ENCODE data around the gene EPO. TPM values are rescaled to one million over a fixed set of nuclear protein-coding genes. Genes with fewer than 3 reads are reported as not detected.
"Not testable (repeated sequence)": the region's sequence is repeated elsewhere in the genome, so short reads cannot be mapped to it uniquely, and the experiment has no call there.

EPO gene
- total RNA-seq, 1 donor from 2014 or later: not detected

DNA sequence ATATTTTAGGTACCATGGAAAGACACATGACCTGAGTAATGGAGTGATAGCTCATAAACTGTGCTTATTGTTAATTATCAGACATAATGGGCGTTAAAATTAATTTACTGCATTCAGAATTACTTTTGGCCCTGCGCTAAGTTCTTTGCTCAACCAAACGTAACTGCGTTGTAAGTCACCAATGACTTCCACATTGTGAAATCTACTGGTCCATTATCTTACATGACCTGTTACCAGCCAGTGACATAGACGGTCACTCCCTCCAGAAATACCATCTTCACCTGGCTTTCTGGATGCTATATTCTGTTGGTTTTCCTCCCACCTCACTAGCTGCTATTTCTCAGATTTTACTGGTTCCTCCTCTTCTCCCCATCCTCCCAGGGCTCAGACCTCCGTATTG is 21.2 kb upstream of the EPO start:
- intact Hi-C loops (cut with micrococcal nuclease): loop anchor here (10.0 kb wide), 1 partner anchor 784 kb away; the partner anchor contains the start of gene TRIM4

DNA sequence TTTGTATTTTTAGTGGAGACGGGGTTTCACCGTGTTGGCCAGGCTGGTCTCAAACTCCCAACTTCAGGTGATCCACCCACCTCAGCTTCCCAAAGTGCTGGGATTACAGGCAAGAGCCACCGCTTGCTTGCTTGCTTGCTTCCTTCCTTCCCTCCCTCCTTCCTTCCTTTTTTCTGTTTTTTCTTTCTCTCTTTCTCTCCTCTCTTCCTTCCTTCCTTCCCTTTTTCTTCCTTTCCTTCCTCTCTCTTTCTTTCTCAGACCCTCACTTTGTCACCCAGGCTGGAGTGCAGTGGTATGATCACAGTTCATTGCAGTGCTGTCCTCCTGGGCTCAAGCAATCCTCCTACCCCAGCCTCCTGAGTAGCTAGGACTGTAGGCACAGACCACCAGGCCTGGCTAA is 19.2 kb upstream of the EPO start:
- intact Hi-C loops (cut with micrococcal nuclease): loop anchor here (10.0 kb wide), 1 partner anchor 1146 kb away; the partner anchor contains the start of genes FAM200A and ZNF655

DNA sequence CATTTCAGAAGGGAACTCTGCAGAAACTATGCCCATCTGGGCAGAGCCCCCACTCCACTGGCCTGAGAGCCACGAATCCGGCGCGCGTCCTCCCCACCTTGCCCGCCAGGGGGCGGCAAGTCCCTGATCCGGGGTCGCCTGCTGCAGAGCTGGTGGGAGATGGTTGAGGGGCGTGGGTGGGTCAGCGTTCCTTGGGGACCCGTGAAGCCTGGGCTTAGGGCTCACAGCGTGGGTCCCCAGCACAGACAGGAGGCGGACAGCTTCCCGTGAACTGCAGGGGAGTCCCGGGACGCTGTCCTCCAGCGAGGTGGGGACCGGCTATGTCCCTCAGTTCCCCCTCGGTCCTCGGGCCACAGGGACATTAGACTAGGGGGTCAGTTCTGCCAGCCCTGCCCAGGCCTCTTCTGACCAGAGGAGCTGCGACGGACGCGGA is 14.9 kb upstream of the EPO start:
- intact Hi-C loops (cut with micrococcal nuclease): loop anchor here (1.0 to 10.0 kb wide), 12 partner anchors 11 to 1151 kb away; partner anchors contain the start of genes FAM200A, FBXO24, GIGYF1 and GNB2

DNA sequence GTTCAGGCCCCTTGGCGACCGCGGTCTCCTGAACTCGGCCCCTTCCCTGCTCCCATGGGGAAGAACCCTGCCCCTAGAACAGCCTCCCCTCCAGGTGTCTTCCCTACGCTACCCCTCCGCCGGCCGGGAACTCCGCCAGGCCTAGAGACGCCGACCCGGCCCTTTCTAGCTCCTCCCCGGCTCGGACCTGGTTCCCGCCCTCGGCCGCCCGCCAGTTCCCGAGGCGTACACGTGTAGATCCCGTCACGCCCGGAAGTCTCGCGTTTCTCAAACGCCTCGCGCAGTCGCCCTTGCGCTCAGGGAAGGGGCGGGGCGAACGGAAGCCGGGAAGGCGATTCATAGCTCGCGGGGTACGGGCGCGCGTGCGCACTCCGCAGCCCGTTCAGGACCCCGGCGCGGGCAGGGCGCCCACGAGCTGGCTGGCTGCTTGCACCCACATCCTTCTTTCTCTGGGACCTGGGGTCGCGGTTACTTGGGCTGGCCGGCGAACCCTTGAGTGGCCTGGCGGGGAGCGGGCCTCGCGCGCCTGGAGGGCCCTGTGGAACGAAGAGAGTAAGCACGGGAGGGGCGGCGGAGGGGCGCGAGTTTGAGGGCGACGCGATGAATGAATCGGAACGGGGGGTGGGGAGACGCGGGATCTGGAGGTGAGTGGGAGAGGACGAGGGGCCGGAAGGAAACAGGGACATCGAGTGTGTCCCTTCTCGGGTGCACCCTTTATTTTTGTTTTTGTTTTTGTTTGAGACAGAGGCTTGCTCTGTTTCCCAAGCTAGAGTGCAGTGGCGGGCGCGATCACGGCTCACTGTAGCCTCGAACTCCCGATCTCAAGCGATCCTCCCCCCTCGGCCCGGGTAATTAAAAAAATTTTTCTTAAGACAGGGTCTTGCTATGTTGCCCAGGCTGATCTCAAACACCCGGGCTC is 14.3 kb upstream of the EPO start, which contains the start of gene POP7:
Gene POP7, plus strand, starts transcription at position 369 of the 919 bp plus-strand sequence. CDS start 710 bp downstream, outside the sequence.
- intact Hi-C loops (cut with micrococcal nuclease): loop anchor here (1.0 to 10.0 kb wide), 13 partner anchors 12 to 1151 kb away; partner anchors contain the start of genes FAM200A, FBXO24, GIGYF1 and GNB2

DNA sequence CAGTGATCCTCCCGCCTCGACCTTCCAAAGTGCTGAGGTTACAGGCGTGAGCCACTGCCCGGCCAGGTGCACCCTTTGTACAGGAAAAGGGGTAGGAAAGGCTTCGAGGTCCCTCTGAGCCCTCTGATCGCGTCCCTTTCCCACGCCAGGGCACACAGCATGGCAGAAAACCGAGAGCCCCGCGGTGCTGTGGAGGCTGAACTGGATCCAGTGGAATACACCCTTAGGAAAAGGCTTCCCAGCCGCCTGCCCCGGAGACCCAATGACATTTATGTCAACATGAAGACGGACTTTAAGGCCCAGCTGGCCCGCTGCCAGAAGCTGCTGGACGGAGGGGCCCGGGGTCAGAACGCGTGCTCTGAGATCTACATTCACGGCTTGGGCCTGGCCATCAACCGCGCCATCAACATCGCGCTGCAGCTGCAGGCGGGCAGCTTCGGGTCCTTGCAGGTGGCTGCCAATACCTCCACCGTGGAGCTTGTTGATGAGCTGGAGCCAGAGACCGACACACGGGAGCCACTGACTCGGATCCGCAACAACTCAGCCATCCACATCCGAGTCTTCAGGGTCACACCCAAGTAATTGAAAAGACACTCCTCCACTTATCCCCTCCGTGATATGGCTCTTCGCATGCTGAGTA is 13.5 kb upstream of the EPO start:
- intact Hi-C loops (cut with micrococcal nuclease): loop anchor here (1.0 to 10.0 kb wide), 2 partner anchors 227 to 1152 kb away; partner anchors contain the start of genes FAM200A, TSC22D4 and ZNF655

DNA sequence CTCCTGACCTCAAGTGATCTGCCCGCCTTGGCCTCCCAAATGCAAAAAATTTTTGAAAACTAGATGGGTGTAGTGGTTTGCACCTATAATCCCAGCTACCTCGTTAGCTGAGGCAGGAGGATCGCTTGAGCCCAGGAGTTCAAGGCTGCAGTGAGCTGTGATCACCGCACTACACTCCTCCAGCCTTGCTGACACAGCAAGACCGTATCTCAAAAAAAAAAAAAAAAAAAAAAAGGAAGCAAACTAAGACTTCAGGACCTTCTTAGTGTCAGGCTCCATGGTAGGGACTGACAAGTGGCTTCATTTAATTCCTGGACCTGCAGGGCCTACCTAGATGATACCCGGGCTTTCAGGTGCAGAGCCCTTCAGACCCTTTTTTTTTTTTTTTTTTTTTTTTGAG is 11.9 kb upstream of the EPO start:
- intact Hi-C loops (cut with micrococcal nuclease): loop anchor here (10.0 kb wide), 1 partner anchor 1154 kb away; the partner anchor contains the start of genes FAM200A and ZNF655

DNA sequence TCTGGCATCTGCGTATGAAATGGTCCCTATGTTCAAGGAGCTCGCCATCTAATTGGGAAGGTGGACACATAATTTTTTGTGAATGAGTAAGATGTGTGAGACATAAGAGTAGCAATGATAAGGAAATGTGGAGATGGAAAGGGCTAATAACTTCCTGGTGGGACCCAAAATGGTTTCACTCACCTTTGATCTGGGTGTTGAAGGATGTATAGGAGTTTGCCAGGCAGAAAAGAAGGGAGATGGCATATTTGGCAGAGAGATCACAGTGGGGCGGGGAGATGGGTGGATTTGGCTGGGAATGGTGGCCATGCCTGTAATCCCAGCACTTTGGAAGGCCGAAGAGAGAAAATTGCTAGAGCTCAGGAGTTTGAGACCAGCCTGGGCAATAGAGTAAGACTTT is 9.8 kb upstream of the EPO start:
- intact Hi-C loops (cut with micrococcal nuclease): no loop called here

DNA sequence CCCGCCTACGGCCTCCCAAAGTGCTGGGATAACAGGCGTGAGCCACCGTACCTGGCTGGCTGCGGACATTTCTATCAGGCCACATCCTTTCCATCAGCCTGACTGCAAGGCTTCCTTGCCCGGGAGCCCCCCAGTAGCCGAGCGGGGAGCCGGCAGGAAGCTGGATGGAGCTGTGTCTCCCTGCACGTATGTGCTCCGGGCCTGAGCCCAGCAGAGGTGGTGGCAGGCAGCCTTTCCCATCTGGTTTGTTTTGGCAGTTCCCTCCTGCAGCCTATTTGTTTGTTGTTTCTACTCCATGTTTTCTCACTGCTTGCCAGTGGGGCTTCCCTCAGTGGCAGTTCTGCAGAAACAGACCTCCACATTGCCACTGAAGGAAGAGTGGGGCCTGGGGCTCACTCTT is 8.9 kb upstream of the EPO start:
- intact Hi-C loops (cut with micrococcal nuclease): no loop called here

DNA sequence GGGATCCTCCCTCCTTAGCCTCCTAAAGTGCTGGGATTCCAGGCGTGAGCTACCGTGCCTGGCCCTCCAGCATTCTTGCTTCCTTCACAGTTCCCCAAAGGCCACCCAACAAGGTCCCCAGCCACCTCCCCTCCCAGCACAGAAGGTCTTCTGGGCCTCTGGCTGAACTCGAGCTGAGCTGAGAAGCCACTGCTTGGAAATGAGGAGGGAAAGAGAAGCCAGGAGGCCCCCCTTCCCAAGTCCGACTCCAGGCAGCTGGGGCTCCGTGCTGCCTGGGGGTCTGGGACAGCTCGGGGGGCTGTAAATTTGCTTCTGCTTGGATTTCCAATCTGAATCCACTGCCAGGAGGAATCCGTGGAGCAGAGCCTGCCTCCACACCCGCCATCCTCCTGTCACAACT is 5.5 kb upstream of the EPO start:
- intact Hi-C loops (cut with micrococcal nuclease): no loop called here

DNA sequence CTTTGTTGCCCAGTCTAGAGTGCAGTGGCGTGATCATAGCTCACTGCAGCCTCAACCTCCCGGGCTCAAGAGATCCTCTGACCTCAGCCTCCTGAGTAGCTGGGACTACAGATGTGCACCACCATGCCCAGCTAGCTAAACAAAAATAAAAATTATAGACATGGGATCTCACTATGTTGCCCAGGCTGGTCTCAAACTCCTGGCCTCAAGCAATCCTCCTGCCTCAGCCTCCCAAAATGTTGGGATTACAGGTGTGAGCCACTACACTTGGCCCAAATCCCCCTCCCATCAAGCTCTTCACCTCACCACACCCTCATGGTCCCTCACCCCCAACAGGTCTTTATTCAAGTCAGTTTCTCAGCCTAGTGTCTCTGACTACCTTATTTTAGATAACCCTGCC is 3.2 kb upstream of the EPO start:
- intact Hi-C loops (cut with micrococcal nuclease): not testable (repeated sequence)

DNA sequence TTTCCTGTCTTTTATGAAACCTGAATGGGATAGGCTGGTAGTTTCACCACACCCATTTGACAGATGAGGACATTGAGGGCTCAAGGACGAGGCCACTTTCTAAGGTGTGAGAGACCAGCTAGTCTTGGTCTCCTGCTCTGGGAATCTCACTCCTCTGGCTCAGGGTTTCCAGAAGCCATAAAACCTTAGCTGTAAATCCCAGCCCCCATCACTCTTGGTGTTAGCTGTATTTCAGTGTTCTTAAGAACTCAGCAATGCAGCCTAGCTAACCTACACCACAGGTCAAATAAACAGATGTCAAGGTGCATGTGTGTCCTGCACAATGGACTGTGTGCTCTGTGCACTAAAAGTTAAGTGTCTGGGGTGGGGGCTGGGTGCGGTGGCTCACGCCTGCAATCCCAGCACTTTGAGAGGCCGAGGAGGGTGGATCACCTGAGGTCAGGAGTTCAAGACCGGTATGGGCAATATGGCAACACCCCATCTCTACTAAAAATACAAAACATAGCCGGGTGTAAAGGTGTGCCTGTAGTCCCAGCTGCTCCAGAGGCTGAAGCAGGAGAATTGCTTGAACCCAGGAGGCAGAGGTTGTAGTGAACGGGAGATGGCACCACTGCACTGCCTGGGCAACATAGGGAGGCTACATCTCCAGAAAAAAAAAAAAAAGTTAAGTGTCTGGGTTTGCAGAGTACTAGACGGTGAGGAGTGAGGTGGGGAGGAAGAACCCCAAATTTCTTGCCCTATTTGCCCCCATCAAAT is 567 bp upstream of the EPO start:
- intact Hi-C loops (cut with micrococcal nuclease): no loop called here

DNA sequence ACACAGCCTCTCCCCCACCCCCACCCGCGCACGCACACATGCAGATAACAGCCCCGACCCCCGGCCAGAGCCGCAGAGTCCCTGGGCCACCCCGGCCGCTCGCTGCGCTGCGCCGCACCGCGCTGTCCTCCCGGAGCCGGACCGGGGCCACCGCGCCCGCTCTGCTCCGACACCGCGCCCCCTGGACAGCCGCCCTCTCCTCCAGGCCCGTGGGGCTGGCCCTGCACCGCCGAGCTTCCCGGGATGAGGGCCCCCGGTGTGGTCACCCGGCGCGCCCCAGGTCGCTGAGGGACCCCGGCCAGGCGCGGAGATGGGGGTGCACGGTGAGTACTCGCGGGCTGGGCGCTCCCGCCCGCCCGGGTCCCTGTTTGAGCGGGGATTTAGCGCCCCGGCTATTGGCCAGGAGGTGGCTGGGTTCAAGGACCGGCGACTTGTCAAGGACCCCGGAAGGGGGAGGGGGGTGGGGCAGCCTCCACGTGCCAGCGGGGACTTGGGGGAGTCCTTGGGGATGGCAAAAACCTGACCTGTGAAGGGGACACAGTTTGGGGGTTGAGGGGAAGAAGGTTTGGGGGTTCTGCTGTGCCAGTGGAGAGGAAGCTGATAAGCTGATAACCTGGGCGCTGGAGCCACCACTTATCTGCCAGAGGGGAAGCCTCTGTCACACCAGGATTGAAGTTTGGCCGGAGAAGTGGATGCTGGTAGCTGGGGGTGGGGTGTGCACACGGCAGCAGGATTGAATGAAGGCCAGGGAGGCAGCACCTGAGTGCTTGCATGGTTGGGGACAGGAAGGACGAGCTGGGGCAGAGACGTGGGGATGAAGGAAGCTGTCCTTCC is 620 bp downstream of the EPO start:
- intact Hi-C loops (cut with micrococcal nuclease): no loop called here

DNA sequence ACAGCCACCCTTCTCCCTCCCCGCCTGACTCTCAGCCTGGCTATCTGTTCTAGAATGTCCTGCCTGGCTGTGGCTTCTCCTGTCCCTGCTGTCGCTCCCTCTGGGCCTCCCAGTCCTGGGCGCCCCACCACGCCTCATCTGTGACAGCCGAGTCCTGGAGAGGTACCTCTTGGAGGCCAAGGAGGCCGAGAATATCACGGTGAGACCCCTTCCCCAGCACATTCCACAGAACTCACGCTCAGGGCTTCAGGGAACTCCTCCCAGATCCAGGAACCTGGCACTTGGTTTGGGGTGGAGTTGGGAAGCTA is 1.2 kb downstream of the EPO start:
- intact Hi-C loops (cut with micrococcal nuclease): no loop called here

DNA sequence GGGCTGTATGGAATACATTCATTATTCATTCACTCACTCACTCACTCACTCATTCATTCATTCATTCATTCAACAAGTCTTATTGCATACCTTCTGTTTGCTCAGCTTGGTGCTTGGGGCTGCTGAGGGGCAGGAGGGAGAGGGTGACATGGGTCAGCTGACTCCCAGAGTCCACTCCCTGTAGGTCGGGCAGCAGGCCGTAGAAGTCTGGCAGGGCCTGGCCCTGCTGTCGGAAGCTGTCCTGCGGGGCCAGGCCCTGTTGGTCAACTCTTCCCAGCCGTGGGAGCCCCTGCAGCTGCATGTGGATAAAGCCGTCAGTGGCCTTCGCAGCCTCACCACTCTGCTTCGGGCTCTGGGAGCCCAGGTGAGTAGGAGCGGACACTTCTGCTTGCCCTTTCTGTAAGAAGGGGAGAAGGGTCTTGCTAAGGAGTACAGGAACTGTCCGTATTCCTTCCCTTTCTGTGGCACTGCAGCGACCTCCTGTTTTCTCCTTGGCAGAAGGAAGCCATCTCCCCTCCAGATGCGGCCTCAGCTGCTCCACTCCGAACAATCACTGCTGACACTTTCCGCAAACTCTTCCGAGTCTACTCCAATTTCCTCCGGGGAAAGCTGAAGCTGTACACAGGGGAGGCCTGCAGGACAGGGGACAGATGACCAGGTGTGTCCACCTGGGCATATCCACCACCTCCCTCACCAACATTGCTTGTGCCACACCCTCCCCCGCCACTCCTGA is 2.4 kb downstream of the EPO start:
- intact Hi-C loops (cut with micrococcal nuclease): no loop called here

DNA sequence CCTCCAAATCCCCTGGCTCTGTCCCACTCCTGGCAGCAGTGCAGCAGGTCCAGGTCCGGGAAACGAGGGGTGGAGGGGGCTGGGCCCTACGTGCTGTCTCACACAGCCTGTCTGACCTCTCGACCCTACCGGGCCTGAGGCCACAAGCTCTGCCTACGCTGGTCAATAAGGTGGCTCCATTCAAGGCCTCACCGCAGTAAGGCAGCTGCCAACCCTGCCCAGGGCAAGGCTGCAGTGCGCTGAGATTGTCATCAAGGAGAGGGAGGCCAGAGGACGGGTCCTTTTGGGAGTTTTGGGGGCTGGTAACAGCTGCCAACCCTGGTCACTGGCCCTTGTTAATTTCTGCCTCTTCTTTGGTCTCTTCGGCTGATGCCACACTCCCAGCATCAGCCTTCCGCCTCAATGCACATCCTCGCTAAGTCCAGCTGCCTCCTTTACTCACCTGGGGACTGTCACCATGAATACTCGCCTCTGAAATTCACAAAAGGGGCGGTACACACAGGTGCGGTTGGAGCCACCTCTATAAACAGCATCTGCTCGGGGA is 3.5 kb downstream of the EPO start:
- intact Hi-C loops (cut with micrococcal nuclease): no loop called here

DNA sequence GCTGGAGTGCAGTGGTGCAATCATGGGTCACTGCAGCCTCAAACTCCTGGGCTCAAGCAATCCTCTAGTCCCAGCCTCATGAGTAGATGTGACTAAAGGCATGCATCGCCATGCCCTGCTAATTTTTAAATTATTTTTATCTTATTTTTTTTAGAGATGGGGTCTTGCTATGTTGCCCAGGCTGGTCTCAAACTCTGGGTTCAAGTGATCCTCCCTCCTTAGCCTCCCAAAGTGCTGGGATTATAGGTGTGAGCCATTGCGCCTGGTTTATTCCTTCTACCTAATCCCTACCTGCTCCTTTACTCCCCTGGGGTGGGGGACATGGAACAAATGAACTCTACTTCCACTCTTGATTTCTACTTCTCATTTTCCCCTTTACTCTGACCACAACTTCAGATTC is 4.1 kb downstream of the EPO start:
- intact Hi-C loops (cut with micrococcal nuclease): not testable (repeated sequence)

DNA sequence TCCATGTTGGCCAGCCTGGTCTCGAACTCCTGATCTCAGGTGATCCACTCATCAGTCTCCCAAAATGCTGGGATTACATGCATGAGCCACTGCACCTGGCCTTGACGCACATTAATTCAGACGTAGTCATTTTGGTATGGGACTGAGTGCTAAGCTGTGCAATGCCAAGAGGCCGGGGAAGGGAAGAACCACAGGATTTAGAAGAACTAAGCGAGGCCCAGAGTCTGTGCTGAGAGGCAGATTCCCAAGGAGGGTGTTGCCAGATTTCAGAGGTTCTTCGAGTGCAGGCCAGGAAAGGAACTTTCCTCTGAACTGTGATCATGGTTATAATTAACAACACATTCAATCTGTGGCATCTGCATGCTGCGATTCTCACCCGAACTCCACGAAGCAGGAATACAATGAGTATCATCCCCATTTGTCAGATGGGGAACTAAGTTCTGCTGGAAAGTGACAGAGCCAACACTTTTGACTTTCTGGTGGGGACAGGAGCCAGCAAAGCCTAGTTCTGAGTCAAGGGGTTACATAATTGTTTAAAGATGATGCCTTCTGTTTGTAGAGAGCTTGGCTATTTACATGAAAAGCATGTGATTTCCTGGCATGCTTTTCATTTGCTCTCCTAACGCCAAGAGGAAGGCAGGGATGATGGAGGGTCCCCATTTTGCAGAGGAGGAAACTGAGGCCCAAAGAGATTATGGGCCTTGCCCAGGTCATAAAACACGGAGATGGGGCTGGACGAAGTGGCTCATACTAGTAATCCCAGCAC is 6.9 kb downstream of the EPO start:
- intact Hi-C loops (cut with micrococcal nuclease): no loop called here

DNA sequence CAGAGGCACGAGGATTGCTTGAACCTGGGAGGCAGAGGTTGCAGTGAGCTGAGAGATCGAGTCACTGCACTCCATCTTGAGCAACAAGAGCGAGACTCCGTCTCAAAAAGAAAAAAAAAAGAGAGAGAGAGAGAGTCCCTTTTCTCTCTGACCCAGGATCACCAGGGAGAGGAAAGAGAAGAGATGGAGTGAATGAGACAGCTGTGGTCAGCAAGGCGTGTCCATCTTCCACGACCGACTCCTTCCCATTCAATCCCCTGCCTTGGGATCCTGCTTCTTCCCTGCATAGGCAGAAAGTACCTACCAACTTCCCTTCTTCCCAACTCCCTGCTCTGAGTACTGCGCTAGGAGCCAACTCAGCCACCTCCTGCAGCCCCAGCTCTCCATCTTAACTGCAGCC is 7.9 kb downstream of the EPO start:
- intact Hi-C loops (cut with micrococcal nuclease): no loop called here
